Colon (tissue), 2 donors: ENCODE results near the gene EGFLAM.

Source experiments
- FAIRE-seq: peaks from 2 replicates; lab custom pipeline; 2012; peaks lifted over from hg19 to GRCh38; lab: Jason Lieb, UNC
- donor health status: control.
- donor health status: control.

Gene EGFLAM

GRCh38 chr5:38471709-38472108 is 213.3 kb downstream of the EGFLAM start:
- FAIRE-seq: no peak

GRCh38 chr5:38472541-38472940 is 214.2 kb downstream of the EGFLAM start:
- no peak for FAIRE-seq

DNA sequence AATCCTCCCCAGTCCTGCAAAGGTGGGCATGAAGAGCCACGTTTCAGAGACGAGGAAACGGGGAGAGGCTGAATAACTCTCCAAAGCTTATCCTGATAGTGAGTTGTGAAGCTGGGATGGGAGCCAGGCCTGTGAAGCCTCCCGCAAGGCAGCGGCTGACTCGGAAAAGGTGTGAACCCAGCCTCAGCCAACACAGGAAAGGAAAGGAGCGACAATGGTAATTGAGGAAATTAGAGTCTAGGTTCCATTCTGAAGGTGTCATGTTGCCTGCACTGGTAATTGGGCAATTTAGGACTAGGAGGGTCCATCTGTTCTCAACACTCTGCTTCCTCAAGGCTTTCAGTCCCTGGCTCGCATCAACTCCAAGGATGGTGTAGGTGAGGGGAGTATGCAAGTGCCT is 214.6 kb downstream of the EGFLAM start:
- FAIRE-seq: no peak

DNA sequence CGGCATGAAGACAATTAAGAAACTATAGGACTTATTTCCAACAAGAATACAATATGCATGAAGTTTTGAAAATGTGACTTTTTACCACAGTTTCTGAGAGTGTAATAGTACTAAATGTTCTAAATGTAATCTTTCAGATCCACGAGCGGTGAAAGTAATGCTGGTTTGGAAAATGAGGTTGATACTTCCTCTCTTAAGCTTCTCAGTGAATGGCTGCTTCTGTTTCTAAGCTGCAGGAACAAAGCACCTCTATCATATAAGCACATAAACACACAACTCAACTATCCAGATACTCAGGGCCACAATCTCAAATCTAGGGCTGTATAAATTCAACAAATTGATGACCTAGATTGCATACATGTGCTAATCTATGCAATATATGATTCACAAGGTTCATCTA is 219.8 kb downstream of the EGFLAM start:
- no peak for FAIRE-seq

- no peak for FAIRE-seq
Measured at GRCh38 chr5:38478878-38479277, 220.5 kb downstream of the EGFLAM start.

- no peak for FAIRE-seq
Measured at GRCh38 chr5:38479315-38479904, 221.1 kb downstream of the EGFLAM start.

DNA sequence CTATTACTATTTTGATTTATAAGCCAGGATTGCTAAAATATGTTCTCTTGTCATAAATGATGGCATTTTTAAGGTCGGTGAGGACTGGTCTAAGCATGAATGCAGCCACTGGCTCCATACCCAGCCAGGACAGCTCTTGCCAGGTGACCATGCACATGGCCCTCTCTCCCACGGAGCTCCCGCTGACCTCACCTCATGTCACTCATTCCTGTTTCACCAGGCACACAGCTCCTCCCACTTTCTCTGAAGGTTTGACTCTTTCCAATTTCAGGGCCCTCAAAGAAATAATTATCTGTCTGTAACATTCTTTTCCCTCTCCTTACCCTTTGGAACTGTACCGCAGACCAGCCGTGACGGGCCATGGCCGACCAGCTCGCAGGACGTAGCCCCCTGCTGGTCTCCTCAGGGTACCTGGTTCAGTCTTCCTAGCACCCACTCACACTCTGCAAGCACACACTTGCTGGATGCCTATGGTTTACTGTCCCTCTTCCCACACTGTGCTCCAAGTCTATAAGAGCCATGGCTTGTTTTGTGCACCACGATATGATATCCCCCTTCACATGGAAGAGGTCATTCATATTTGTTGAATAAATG is 225.5 kb downstream of the EGFLAM start:
- no peak for FAIRE-seq

GRCh38 chr5:38494175-38494574 is 235.8 kb downstream of the EGFLAM start:
- FAIRE-seq: no peak

GRCh38 chr5:38494763-38495162 is 236.4 kb downstream of the EGFLAM start:
- FAIRE-seq: no peak

- FAIRE-seq: no peak
Measured at GRCh38 chr5:38497946-38498345, 239.6 kb downstream of the EGFLAM start.

- FAIRE-seq: no peak
Measured at GRCh38 chr5:38500573-38501260, 242.4 kb downstream of the EGFLAM start.

DNA sequence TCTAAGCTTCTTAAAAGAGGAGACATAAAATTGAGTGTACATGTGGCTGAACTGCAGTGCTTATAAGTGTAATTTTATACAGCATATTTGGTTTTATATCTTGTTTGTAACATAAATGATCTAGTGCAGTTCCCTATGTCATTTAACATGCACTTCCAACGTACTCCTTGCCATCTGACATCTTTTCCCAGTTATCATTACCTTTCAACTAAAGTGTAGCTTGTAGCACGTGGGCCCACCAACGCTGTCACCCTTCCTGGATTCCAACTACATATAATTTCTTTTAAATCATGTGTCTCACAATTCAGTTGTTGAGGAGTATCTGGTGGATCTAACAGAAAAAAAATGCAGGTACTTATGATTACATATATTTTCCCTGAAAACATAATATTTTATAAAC is 247.9 kb downstream of the EGFLAM start:
- no peak for FAIRE-seq

DNA sequence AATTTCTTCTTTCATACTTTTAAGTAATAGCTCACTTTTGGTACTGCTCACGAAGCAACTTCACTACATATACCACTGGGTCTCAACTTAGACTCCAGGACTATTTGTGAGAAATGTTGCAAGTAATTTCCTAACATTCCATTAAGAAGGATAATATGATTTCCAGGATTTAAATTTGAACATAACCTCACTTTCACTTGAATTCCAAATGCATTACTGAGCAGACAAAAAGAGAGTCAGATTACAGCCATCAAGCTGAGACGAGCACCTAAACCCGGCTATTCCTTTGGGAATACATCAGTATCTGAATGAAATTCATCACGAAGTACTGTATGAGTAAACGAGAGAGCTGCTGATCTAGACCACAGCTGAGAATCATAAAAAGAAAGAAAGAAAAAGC is 250.8 kb downstream of the EGFLAM start:
- no peak for FAIRE-seq
